ENCODE results near the gene UBE2F.

GRCh38 chr2:238067939-238068338 is 101.1 kb downstream of the UBE2F start:
- TF ChIP-seq CTCF (IDR thresholded peaks at IDR 0.05), result no peak
- TF ChIP-seq POLR2A (IDR thresholded peaks at IDR 0.05), result no peak

Data from uterus (tissue), 2 donors.